Measurements from ENCODE around the gene QARS1.

The QARS1 gene

DNA sequence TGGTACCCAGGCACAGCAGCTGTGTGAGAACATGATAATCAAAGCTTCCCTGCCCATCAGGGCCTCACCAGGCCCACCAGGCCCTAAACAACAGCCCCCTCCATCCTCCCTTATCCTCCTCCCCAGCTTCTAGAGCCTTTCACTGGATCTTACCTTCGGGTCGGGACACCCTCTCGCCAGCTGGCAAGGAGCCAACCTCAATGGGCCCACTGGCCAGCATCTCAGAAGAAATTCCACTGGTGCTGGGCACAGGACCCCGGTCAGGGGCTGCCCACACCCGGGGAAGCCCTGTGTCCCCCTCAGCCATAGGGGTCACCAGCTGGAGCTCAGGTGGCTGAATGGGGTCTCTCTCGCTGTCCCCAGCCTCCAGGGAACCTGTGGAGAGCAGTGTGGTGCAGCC lies 6.8 kb upstream of the QARS1 start:
- TF ChIP-seq, protein P1, sequence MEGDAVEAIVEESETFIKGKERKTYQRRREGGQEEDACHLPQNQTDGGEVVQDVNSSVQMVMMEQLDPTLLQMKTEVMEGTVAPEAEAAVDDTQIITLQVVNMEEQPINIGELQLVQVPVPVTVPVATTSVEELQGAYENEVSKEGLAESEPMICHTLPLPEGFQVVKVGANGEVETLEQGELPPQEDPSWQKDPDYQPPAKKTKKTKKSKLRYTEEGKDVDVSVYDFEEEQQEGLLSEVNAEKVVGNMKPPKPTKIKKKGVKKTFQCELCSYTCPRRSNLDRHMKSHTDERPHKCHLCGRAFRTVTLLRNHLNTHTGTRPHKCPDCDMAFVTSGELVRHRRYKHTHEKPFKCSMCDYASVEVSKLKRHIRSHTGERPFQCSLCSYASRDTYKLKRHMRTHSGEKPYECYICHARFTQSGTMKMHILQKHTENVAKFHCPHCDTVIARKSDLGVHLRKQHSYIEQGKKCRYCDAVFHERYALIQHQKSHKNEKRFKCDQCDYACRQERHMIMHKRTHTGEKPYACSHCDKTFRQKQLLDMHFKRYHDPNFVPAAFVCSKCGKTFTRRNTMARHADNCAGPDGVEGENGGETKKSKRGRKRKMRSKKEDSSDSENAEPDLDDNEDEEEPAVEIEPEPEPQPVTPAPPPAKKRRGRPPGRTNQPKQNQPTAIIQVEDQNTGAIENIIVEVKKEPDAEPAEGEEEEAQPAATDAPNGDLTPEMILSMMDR (IDR thresholded peaks at IDR 0.05; ENCODE audit: borderline replicate concordance, control extremely low read depth, extremely low read depth, insufficient read depth, missing control alignments): no peak
- no peak for DNase-seq (ENCODE audit: low spot score)
- in situ Hi-C loops (cut with MboI; ENCODE audit: low sequenced_read_pairs, unreplicated experiment): no loop called here

DNA sequence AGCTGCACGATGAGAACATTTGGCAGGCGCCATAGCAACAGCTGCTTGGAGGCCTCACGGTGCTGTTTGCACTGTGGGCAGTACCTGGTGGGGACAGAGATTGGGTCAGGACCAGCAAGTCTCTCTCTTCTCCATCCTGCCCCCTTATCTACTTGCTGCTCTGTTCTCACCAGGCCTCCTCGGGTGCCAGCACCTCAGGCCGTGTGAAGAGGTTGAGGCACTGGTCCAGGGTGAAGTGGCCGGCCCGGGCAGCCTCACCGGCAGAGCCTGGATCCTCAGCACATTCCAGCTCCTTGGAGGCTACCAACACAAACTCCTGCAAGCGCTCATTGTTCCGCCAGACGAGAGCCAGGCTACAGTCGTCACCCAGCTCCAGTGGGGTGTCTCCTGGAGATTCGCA lies 6.2 kb upstream of the QARS1 start:
- no peak for DNase-seq (ENCODE audit: low spot score)
- TF ChIP-seq, protein P1 (IDR thresholded peaks at IDR 0.05; ENCODE audit: borderline replicate concordance, control extremely low read depth, extremely low read depth, insufficient read depth, missing control alignments): no peak
- in situ Hi-C loops (cut with MboI; ENCODE audit: low sequenced_read_pairs, unreplicated experiment): no loop called here

DNA sequence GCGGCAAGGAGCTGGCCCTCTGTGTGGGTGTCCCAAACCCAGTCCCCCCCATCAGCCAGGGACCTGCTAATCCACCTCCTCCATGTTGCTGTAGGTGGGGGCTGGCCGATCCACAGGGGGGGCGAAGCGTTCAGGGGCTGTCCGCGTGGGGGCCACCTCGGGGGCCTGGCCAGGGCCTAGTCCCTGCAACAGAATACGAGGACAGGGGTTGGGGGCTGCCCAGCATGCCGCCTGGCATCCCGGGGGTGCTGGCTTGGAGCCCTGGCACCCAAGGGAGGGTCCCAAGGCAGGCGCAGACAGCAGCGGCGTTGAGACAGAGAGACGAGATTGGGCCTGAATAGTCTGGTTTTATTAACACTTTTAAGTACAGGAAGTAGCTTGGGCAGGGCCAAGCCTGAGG lies 3.8 kb upstream of the QARS1 start:
- in situ Hi-C loops (cut with MboI; ENCODE audit: low sequenced_read_pairs, unreplicated experiment): no loop called here
- TF ChIP-seq, protein P1 (IDR thresholded peaks at IDR 0.05; ENCODE audit: borderline replicate concordance, control extremely low read depth, extremely low read depth, insufficient read depth, missing control alignments): no peak
- DNase-seq (ENCODE audit: low spot score): no peak

DNA sequence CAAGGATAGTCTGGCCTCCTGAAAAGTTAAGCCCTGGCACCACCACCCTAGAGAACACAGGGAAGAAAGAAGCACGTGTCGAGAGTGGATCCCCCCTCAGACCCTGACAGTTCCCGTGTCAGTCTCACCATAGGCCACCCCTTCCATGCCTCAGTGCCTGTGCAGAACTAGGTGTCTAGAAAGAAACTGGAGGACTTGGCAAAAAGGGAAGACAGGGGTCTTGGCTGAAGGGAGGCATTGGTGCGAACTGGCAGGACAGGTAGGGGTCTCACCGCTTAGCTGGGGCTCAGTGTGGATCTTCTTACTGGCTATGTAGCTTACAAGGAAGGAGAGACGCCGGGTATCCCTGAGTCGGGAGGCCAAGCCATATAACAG lies 518 bp downstream of the QARS1 start:
- TF ChIP-seq, protein P1 (IDR thresholded peaks at IDR 0.05; ENCODE audit: borderline replicate concordance, control extremely low read depth, extremely low read depth, insufficient read depth, missing control alignments): no peak
- DNase-seq (ENCODE audit: low spot score): no peak
- in situ Hi-C loops (cut with MboI; ENCODE audit: low sequenced_read_pairs, unreplicated experiment): no loop called here

DNA sequence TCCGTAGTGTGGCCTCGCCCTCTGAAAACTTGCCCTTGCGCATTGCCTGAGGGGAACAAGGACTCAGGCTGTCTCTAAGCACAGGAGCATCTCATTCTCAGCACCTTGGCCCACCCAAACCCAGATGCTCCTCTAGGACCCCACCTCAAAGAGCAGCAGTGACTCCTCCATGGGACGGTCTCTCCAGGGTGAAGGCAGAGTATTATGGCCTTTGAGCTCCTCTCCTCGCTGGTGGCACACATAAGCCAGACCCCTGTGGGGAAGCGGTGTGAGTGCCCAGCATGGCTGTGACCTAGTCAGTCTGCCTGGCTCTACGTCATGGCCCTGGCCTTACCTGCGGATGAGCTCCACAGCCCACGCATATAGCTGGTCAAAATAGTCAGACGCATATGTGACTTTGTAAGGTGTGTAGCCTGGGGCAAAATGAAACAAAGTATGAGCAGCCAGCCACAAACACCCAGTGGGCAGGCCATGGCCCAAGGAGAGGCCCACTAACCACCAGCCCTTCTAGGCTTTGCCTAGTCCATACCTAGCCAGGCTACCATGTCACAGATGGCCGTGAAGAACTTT lies 4.4 kb downstream of the QARS1 start:
- TF ChIP-seq, protein P1 (IDR thresholded peaks at IDR 0.05; ENCODE audit: borderline replicate concordance, control extremely low read depth, extremely low read depth, insufficient read depth, missing control alignments): no peak
- no peak for DNase-seq (ENCODE audit: low spot score)
- in situ Hi-C loops (cut with MboI; ENCODE audit: low sequenced_read_pairs, unreplicated experiment): no loop called here

DNA sequence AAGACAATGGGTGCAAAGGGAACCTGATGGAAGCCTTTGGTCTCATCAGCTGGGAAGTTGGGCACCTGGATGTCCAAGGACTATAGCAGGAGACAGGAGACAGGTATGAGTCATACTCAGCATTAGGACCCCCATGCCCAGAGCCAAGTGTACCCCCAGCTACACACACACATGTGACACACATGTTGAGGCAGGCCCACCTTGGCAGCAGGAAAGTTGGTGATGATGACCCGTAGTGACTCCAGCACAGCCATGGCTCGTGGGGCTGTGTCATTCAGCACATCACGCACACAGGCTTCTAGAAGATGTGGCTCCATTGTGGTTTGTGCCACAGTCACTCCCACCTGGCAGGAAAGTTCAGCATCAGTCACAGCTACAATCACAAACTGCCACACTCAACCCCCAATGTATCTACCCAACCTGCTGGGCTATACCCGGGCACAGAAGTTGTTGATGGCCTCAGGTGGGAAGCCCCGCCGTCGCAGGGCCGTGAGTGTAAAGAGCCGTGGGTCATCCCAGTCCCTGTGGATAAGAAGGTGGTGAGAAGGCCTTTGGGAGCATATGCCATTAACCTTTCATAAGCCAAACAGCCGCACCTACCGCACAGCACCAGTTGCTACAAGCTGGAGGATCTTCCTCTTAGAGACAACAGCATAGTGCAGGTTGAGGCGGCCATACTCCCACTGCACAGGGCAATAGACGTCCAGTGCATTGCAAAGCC lies 5.5 kb downstream of the QARS1 start:
- in situ Hi-C loops (cut with MboI; ENCODE audit: low sequenced_read_pairs, unreplicated experiment): no loop called here

More for the DNA sequence above, 5.5 kb downstream of the QARS1 start:
- no peak for DNase-seq (ENCODE audit: low spot score)
- TF ChIP-seq, protein P1 (IDR thresholded peaks at IDR 0.05; ENCODE audit: borderline replicate concordance, control extremely low read depth, extremely low read depth, insufficient read depth, missing control alignments): no peak

All from GM13976 (cell line).